Measurements from ENCODE around the gene RUNDC3A. TPM values are rescaled to one million over a fixed set of nuclear protein-coding genes. Genes with fewer than 3 reads are reported as not detected.

RUNDC3A gene
- total and polyA plus RNA-seq, 9 donors, result 0.24 to 5.4 (median 1.5) TPM

GRCh38 chr17:44263345-44263902, 45.0 kb upstream of the RUNDC3A start:
- no peaks in the 10 kb centered on the region for H3K27me3 ChIP-seq
- DNase-seq, result no peak
- TF ChIP-seq EP300 (IDR thresholded peaks at IDR 0.05), result no peak
- no peak for TF ChIP-seq POLR2A (IDR thresholded peaks at IDR 0.05)
- TF ChIP-seq CTCF (IDR thresholded peaks at IDR 0.05), result no peak
- H3K27ac ChIP-seq, result no peak overlapping the region
- H3K4me1 ChIP-seq (ENCODE audit: insufficient read depth), result no peaks in the 10 kb centered on the region
- H3K36me3 ChIP-seq, result no peaks in the 10 kb centered on the region
- H3K9me3 ChIP-seq, result no peaks in the 10 kb centered on the region
- 82 to 89% (median 83%) methylated on average over 7 of the region's 7 CpGs for WGBS, 3 donors
- H3K4me3 ChIP-seq, result no peak overlapping the region
- intact Hi-C loops (cut with DNase I), result no loop called here

GRCh38 chr17:44266402-44267164, 41.8 kb upstream of the RUNDC3A start:
- 44 to 68% (median 48%) methylated on average over 9 of the region's 9 CpGs for WGBS, 3 donors
- H3K4me3 ChIP-seq, result no peak overlapping the region
- DNase-seq, result no peak
- H3K27ac ChIP-seq, result no peak overlapping the region
- no peaks in the 10 kb centered on the region for H3K9me3 ChIP-seq
- H3K36me3 ChIP-seq, result no peaks in the 10 kb centered on the region
- TF ChIP-seq CTCF (IDR thresholded peaks at IDR 0.05) (no peak), POLR2A (IDR thresholded peaks at IDR 0.05) (no peak), EP300 (IDR thresholded peaks at IDR 0.05) (no peak)
- intact Hi-C loops (cut with DNase I), result no loop called here
- H3K4me1 ChIP-seq (ENCODE audit: insufficient read depth), result no peaks in the 10 kb centered on the region
- no peaks in the 10 kb centered on the region for H3K27me3 ChIP-seq

- no peak for DNase-seq
- no peak overlapping the region for H3K4me3 ChIP-seq
- H3K27me3 ChIP-seq, result no peaks in the 10 kb centered on the region
- intact Hi-C loops (cut with DNase I), result no loop called here
- H3K4me1 ChIP-seq (ENCODE audit: insufficient read depth), result no peaks in the 10 kb centered on the region
- H3K27ac ChIP-seq, result no peak overlapping the region
- TF ChIP-seq CTCF (IDR thresholded peaks at IDR 0.05), result no peak
- TF ChIP-seq POLR2A (IDR thresholded peaks at IDR 0.05), result no peak
- TF ChIP-seq EP300 (IDR thresholded peaks at IDR 0.05), result no peak
- 85 to 97% (median 95%) methylated on average over 5 of the region's 5 CpGs for WGBS, 3 donors
- H3K9me3 ChIP-seq, result no peaks in the 10 kb centered on the region
- no peaks in the 10 kb centered on the region for H3K36me3 ChIP-seq
Observed at GRCh38 chr17:44267165-44267455, 41.3 kb upstream of the RUNDC3A start.

GRCh38 chr17:44267818-44268490, 40.4 kb upstream of the RUNDC3A start, which contains the start of gene SLC4A1:
SLC4A1 (minus strand) TSS chr17:44268135; CDS start chr17:44262866, 5,269 bp downstream.
- no peak within 1 kb of the TSS for H3K27ac ChIP-seq
- H3K4me1 ChIP-seq (ENCODE audit: insufficient read depth), result no peaks in the 10 kb centered on the region
- H3K36me3 ChIP-seq, result no peaks in the 10 kb centered on the region
- no peak for TF ChIP-seq EP300 (IDR thresholded peaks at IDR 0.05)
- no peak for TF ChIP-seq CTCF (IDR thresholded peaks at IDR 0.05)
- no peak for TF ChIP-seq POLR2A (IDR thresholded peaks at IDR 0.05)
- intact Hi-C loops (cut with DNase I), result no loop called here
- H3K4me3 ChIP-seq, result no peak within 1 kb of the TSS
- H3K27me3 ChIP-seq, result no peaks in the 10 kb centered on the region
- H3K9me3 ChIP-seq, result no peaks in the 10 kb centered on the region
- 74 to 81% (median 79%) methylated on average over 11 to 14 of the region's 14 CpGs for WGBS, 3 donors
- DNase-seq, result no peak

Measured in ovary (tissue), 9 donors.